IgD-negative memory B cell (primary cell): ENCODE measurements around the gene PPP1R13B. TPM values are rescaled to one million over a fixed set of nuclear protein-coding genes. Genes with fewer than 3 reads are reported as not detected.
A peak's percentile ranks its signal among the peaks of the same experiment; 100 is the strongest.

ENCODE experiments used
- H3K27ac Mint-ChIP-seq, 3 donors: one replicate each; pipeline ENCODE4 v1.8.0; 2020 to 2022; ENCODE audit warnings: mild to moderate bottlenecking in 3 of 3, mixed read lengths in 3 of 3, moderate library complexity in 1 of 3
- H3K27me3 Mint-ChIP-seq: one replicate; pipeline ENCODE4 v1.8.0; 2021; ENCODE audit warnings: mixed read lengths
- H3K36me3 Mint-ChIP-seq: one replicate; pipeline ENCODE4 v1.8.0; 2020; ENCODE audit warnings: mild to moderate bottlenecking, mixed read lengths
- H3K4me1 Mint-ChIP-seq, 3 donors: one replicate each; pipeline ENCODE4 v1.8.0; 2020 to 2022; ENCODE audit warnings: mixed read lengths in 3 of 3, mild to moderate bottlenecking in 1 of 3
- H3K4me3 Mint-ChIP-seq, 4 donors: one replicate each; pipeline ENCODE4 v1.8.0; 2020 to 2022; ENCODE audit warnings: mild to moderate bottlenecking in 4 of 4, mixed read lengths in 4 of 4, moderate library complexity in 3 of 4
- H3K9me3 Mint-ChIP-seq, 3 donors: one replicate each; pipeline ENCODE4 v1.8.0; 2020 to 2021; ENCODE audit warnings: mixed read lengths in 3 of 3, mild to moderate bottlenecking in 1 of 3
- polyA plus RNA-seq: library from polyadenylated mRNA; unstranded; fragments of 300-500 nt; fragmentation: Illumina TruSeq; gene quantifications from one replicate; pipeline ENCODE4 v1.2.3, GENCODE V29; 2021

The PPP1R13B gene
- polyA plus RNA-seq, 1 donor from 2014 or later = 1.8 TPM

GRCh38 chr14:103886304-103887169 is 39.2 kb upstream of the PPP1R13B start:
- no peak overlapping the region for H3K27ac Mint-ChIP-seq
- H3K36me3 Mint-ChIP-seq = no peaks in the 10 kb centered on the region
- H3K4me3 Mint-ChIP-seq = no peak overlapping the region
- no peaks in the 10 kb centered on the region for H3K4me1 Mint-ChIP-seq
- H3K27me3 Mint-ChIP-seq = no peaks in the 10 kb centered on the region
- no peaks in the 10 kb centered on the region for H3K9me3 Mint-ChIP-seq

- Mint-ChIP-seq H3K4me3 (no peak overlapping the region), H3K9me3 (no peaks in the 10 kb centered on the region), H3K27ac (peak overlapping the region in 1 of 3 donors; percentile 73), H3K36me3 (no peaks in the 10 kb centered on the region), H3K4me1 (peaks cover 0 to 4% (median 0%) of the 10 kb centered on the region in 3 donors), H3K27me3 (peaks cover 3% of the 10 kb centered on the region)
These were observed 38.1 kb upstream of the PPP1R13B start for GRCh38 chr14:103885509-103885932.

DNA sequence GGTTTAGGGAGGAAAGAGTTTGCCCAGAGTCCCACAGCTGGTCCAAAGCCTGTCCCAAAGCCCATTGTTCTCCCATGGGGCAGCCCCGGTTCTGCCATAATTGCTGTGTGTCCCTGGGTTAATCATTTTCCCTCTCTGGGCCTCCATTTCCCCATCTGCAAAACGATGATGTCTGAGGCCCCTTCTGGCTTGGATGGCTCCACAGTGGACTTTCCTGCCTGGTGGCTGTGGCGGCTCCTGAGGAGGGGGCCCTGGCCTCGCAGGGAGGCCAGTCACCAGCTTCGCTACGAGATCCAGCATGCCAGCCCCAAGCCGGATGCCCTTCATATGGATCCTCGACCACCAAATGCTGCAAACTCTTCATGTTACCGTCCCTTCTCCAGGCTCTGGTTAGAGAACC is 37.5 kb upstream of the PPP1R13B start:
- peaks cover 6% of the 10 kb centered on the region for H3K27me3 Mint-ChIP-seq
- no peak overlapping the region for H3K27ac Mint-ChIP-seq
- H3K9me3 Mint-ChIP-seq = no peaks in the 10 kb centered on the region
- H3K4me3 Mint-ChIP-seq = no peak overlapping the region
- H3K36me3 Mint-ChIP-seq = no peaks in the 10 kb centered on the region
- peaks cover 0 to 4% (median 0%) of the 10 kb centered on the region in 3 donors for H3K4me1 Mint-ChIP-seq

DNA sequence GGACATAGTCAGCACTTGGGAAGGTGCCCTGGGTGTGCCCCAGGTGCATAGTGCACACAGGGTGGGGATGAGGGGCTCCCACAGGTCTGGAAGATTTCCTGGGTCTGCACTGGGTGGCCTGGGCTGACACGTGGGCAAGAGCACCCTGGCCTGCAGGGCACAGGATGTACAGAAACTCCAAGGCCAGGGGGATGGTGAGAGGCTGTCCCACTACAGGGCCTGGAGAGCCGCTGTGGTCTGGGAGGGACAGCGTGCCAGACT is 35.8 kb upstream of the PPP1R13B start:
- Mint-ChIP-seq H3K4me1 (peaks cover 0 to 4% (median 3%) of the 10 kb centered on the region in 3 donors), H3K36me3 (no peaks in the 10 kb centered on the region), H3K27me3 (peaks cover 6% of the 10 kb centered on the region), H3K27ac (no peak overlapping the region), H3K4me3 (no peak overlapping the region), H3K9me3 (no peaks in the 10 kb centered on the region)

- no peaks in the 10 kb centered on the region for H3K36me3 Mint-ChIP-seq
- no peaks in the 10 kb centered on the region for H3K9me3 Mint-ChIP-seq
- H3K27me3 Mint-ChIP-seq = peaks cover 6% of the 10 kb centered on the region
- H3K4me1 Mint-ChIP-seq = peaks cover 0 to 4% (median 3%) of the 10 kb centered on the region in 3 donors
- no peak overlapping the region for H3K27ac Mint-ChIP-seq
- H3K4me3 Mint-ChIP-seq = no peak overlapping the region
These were observed 35.3 kb upstream of the PPP1R13B start for GRCh38 chr14:103882503-103883262.

GRCh38 chr14:103881268-103882201 is 34.2 kb upstream of the PPP1R13B start:
- H3K36me3 Mint-ChIP-seq = no peaks in the 10 kb centered on the region
- H3K27ac Mint-ChIP-seq = no peak overlapping the region
- H3K4me3 Mint-ChIP-seq = peak overlapping the region in 1 of 4 donors; percentile 89
- H3K27me3 Mint-ChIP-seq = peaks cover 6% of the 10 kb centered on the region
- peaks cover 0 to 5% (median 3%) of the 10 kb centered on the region in 3 donors for H3K4me1 Mint-ChIP-seq
- no peaks in the 10 kb centered on the region for H3K9me3 Mint-ChIP-seq

GRCh38 chr14:103880348-103881267 is 33.2 kb upstream of the PPP1R13B start:
- H3K27me3 Mint-ChIP-seq = peaks cover 6% of the 10 kb centered on the region
- no peak overlapping the region for H3K27ac Mint-ChIP-seq
- peak overlapping the region; percentile 45 to 90 (median 80) for H3K4me3 Mint-ChIP-seq

DNA sequence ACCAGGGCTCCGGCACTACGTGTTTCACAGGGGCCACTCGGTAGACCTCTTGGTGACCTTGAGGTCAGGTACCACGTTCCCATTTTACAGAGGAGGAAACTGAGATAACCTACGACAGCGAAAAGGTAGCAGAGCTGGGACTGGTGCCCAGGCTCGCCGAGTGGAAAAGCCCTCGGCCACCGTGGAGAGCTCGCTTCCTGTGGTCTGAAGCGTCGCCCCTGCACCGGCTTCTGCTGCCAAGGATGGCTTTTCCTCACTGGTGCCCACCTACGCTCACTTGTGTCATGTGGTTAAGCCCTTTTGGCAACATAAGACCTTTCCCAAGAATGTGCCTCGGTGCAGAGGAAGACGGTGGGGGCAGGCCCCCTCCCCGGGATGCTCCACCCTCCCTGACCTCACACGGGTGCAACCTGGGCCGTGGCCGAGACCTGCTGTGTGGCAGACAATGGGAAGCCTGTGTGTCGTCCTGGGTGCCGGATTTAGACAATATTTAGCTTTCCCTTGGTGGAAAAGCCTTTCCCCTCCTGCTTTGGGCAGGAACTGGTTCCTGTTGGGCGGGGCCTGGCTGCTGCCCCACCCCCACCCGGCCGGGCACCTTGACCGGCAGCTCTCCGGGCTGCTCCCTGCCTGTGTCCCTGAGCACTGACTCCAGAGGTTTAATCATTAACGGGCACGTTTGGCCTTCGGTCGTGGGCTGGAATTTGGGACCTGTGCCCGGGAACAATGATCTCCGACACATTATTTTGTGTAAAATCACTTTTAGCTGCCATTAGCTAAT is 32.4 kb upstream of the PPP1R13B start:
- Mint-ChIP-seq H3K27ac (peak overlapping the region in 1 of 3 donors; percentile 80), H3K27me3 (peaks cover 6% of the 10 kb centered on the region), H3K9me3 (no peaks in the 10 kb centered on the region), H3K4me1 (peaks cover 0 to 5% (median 4%) of the 10 kb centered on the region in 3 donors), H3K4me3 (peak overlapping the region; percentile 45 to 90 (median 76)), H3K36me3 (no peaks in the 10 kb centered on the region)

More at GRCh38 chr14:103880348-103881267, 33.2 kb upstream of the PPP1R13B start:
- no peaks in the 10 kb centered on the region for H3K36me3 Mint-ChIP-seq
- peaks cover 0 to 5% (median 3%) of the 10 kb centered on the region in 3 donors for H3K4me1 Mint-ChIP-seq
- H3K9me3 Mint-ChIP-seq = no peaks in the 10 kb centered on the region

DNA sequence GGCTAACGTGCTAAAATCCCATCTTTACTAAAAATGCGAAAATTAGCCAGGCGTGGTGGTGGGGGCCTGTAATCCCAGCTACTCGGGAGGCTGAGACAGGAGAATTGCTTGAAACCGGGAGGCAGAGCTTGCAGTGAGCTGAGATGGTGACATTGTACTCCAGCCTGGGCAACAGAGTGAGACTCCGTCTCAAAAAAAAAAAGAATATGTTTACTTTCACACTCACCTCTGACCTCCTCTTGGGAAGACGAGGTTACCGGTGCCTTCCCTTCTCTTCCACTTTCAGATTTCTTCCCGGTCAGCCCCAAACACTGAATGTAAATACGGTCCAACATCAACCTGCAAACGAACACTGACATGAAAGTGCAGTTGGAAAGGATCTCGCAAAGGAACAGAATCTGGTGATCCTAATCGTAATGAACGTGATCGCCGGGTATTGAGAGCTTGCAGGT is 31.8 kb upstream of the PPP1R13B start:
- Mint-ChIP-seq H3K36me3 (no peaks in the 10 kb centered on the region), H3K4me1 (peaks cover 0 to 5% (median 5%) of the 10 kb centered on the region in 3 donors), H3K27me3 (peaks cover 6% of the 10 kb centered on the region), H3K9me3 (no peaks in the 10 kb centered on the region), H3K4me3 (peak overlapping the region in 2 of 4 donors; percentile 25 to 43), H3K27ac (peak overlapping the region in 1 of 3 donors; percentile 80)

DNA sequence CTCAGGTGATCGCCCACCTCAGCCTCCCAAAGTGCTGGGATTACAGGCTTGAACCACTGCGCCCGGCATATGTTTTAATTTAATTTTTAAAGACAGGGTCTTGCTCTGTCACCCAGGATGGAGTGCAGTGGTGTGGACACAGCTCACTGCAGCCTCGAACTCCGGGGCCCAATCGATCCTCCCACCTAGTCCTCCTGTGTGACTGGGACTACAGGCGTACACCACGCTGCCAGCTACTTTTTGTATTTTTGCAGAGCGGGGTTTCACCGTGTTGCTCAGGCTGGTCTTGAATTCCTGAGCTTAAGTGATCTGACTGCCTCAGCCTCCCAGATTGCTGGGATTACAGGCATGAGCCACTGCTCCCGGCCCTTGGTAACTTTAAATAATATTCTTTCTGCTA is 30.8 kb upstream of the PPP1R13B start:
- no peak overlapping the region for H3K4me3 Mint-ChIP-seq
- no peaks in the 10 kb centered on the region for H3K9me3 Mint-ChIP-seq
- no peak overlapping the region for H3K27ac Mint-ChIP-seq
- no peaks in the 10 kb centered on the region for H3K36me3 Mint-ChIP-seq
- peaks cover 0 to 6% (median 5%) of the 10 kb centered on the region in 3 donors for H3K4me1 Mint-ChIP-seq
- peaks cover 6% of the 10 kb centered on the region for H3K27me3 Mint-ChIP-seq

- peaks cover 0 to 11% (median 9%) of the 10 kb centered on the region in 3 donors for H3K4me1 Mint-ChIP-seq
- no peaks in the 10 kb centered on the region for H3K36me3 Mint-ChIP-seq
- no peaks in the 10 kb centered on the region for H3K9me3 Mint-ChIP-seq
- H3K27me3 Mint-ChIP-seq = no peaks in the 10 kb centered on the region
- H3K27ac Mint-ChIP-seq = no peak overlapping the region
- H3K4me3 Mint-ChIP-seq = peak overlapping the region in 2 of 4 donors; percentile 30 to 60
These were observed 27.6 kb upstream of the PPP1R13B start for GRCh38 chr14:103875010-103875409.

DNA sequence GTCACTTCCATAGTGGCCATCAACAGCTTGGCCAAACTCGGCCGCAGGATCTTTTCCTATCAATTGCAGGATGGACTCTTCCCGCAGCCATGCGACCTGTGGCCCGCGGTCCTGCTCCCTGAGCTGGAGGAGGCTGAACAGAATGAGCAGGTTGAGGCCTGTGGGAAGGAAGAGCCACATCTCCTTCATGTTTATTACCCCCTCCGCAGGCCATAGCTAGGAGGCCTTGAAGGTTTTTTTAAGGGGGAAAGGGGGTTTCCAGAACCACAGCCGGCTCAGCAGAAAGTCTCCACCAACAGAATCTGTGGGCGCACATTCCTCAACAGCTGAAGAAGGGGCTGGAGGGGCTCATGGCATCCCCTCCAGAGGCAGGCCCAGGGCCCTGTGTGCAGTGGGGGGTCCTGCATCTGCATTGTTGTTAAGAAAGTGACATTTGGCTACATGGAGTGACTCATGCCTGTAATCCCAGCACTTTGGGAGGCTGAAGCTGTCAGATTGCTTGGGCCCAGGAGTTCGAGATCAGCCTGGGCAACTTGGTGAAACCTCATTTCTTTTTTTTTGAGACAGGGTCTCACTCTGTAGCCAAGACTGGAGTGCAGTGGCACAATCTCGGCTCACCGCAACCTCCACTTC is 25.2 kb upstream of the PPP1R13B start:
- Mint-ChIP-seq H3K27me3 (peaks cover 2% of the 10 kb centered on the region), H3K36me3 (no peaks in the 10 kb centered on the region), H3K27ac (peak overlapping the region in 2 of 3 donors; percentile 19 to 92), H3K4me1 (peaks cover 0 to 11% (median 6%) of the 10 kb centered on the region in 3 donors), H3K9me3 (peaks cover 0 to 2% (median 0%) of the 10 kb centered on the region in 3 donors), H3K4me3 (peak overlapping the region; percentile 81 to 94 (median 88))
